ENCODE measurements around the gene TMEM252.

TMEM252 gene

DNA sequence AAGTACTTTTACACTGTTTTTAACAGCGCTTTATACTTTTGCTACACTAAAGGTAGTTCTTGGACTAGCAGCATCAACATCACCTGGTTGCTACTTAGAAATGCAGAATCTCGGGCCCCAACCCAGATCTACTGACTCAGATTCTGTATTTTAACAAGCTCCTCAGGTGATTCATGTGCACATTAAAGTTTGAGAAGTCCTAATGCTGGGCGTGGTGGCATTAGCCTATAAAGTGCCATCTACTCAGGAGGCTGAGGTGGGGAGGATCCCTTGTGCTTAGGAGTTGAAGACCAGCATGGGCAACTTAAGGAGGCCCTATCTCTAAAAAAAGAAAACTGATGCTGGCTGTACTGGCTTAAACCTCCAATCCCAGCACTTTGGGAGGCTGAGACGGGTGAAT lies 26.7 kb downstream of the TMEM252 start:
- ATAC-seq = no peak

DNA sequence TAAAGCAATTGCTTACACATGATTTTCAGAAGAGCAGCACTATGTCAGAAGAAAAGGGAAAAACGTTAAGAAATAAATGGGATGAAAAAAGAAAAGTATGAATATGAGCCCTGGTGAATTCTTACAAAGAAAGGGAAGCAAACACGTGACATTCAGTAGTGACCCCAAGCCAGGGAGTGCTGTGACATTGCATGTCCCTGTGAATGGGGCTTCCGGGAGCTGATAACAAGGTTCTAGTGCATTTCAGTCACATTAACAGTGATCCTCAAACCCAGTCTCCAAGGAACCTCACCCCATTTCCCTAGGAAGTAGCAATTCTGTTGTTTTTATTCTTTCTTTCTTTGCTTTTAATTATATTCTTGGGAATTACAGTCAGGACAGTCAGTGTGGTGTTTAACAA lies 27.3 kb downstream of the TMEM252 start:
- no peak for TF ChIP-seq RARB (CRISPR knock-in tag; IDR thresholded peaks at IDR 0.05)
- no peak for TF ChIP-seq ZNF565 (CRISPR knock-in tag; conservative IDR thresholded peaks at IDR 0.05; ENCODE audit: low read depth)
- no peak for TF ChIP-seq ZNF8 (CRISPR knock-in tag; IDR thresholded peaks at IDR 0.05)
- no peak for TF ChIP-seq ESRRG (CRISPR knock-in tag; IDR thresholded peaks at IDR 0.05)
- no peak for ATAC-seq

More for the DNA sequence above, 26.7 kb downstream of the TMEM252 start:
- TF ChIP-seq, protein P1, sequence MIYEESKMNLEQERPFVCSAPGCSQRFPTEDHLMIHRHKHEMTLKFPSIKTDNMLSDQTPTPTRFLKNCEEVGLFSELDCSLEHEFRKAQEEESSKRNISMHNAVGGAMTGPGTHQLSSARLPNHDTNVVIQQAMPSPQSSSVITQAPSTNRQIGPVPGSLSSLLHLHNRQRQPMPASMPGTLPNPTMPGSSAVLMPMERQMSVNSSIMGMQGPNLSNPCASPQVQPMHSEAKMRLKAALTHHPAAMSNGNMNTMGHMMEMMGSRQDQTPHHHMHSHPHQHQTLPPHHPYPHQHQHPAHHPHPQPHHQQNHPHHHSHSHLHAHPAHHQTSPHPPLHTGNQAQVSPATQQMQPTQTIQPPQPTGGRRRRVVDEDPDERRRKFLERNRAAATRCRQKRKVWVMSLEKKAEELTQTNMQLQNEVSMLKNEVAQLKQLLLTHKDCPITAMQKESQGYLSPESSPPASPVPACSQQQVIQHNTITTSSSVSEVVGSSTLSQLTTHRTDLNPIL (CRISPR knock-in tag; IDR thresholded peaks at IDR 0.05; ENCODE audit: low read depth) = no peak
- TF ChIP-seq ZNF70 (CRISPR knock-in tag; IDR thresholded peaks at IDR 0.05) = no peak
- no peak for TF ChIP-seq ISL1 (CRISPR knock-in tag; IDR thresholded peaks at IDR 0.05)
- TF ChIP-seq, protein P2, sequence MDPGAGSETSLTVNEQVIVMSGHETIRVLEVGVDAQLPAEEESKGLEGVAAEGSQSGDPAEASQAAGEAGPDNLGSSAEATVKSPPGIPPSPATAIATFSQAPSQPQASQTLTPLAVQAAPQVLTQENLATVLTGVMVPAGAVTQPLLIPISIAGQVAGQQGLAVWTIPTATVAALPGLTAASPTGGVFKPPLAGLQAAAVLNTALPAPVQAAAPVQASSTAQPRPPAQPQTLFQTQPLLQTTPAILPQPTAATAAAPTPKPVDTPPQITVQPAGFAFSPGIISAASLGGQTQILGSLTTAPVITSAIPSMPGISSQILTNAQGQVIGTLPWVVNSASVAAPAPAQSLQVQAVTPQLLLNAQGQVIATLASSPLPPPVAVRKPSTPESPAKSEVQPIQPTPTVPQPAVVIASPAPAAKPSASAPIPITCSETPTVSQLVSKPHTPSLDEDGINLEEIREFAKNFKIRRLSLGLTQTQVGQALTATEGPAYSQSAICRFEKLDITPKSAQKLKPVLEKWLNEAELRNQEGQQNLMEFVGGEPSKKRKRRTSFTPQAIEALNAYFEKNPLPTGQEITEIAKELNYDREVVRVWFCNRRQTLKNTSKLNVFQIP (CRISPR knock-in tag; IDR thresholded peaks at IDR 0.05; ENCODE audit: borderline replicate concordance, low read depth) = no peak
- no peak for TF ChIP-seq GLIS3 (CRISPR knock-in tag; IDR thresholded peaks at IDR 0.05)

DNA sequence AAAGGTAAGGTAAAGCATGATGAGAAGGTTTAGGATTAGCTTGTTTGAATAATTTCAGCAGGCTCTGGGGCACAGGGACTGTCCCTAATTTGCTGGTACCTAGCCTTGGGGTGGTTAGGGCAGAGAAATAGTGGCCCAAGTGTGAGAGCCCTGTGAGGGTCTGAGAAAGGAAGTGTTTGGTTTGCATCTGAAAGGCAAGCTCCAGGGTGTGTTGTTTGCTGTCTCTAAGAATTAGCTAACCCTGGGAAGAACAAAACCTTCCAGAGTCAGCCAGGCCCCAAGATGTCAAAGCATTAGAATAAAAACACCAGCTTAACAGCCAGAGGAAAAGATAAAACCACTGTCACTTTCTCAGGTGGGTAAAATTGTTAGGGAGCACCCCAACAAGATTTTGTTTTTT lies 31.0 kb downstream of the TMEM252 start:
- no peak for TF ChIP-seq ZFP3 (CRISPR knock-in tag; IDR thresholded peaks at IDR 0.05)
- TF ChIP-seq ARNTL (CRISPR knock-in tag; IDR thresholded peaks at IDR 0.05; ENCODE audit: borderline replicate concordance, low read depth) = no peak
- no peak for TF ChIP-seq PPARA (CRISPR knock-in tag; IDR thresholded peaks at IDR 0.05; ENCODE audit: borderline replicate concordance)
- TF ChIP-seq RARB (CRISPR knock-in tag; IDR thresholded peaks at IDR 0.05) = no peak
- TF ChIP-seq ZNF70 (CRISPR knock-in tag; IDR thresholded peaks at IDR 0.05) = no peak
- no peak for TF ChIP-seq TCF4 (CRISPR knock-in tag; IDR thresholded peaks at IDR 0.05; ENCODE audit: borderline replicate concordance)
- no peak for TF ChIP-seq OSR1 (CRISPR knock-in tag; IDR thresholded peaks at IDR 0.05)
- TF ChIP-seq ZFP30 (CRISPR knock-in tag; IDR thresholded peaks at IDR 0.05) = no peak
- no peak for TF ChIP-seq SNAI2 (CRISPR knock-in tag; IDR thresholded peaks at IDR 0.05)
- no peak for TF ChIP-seq ZNF565 (CRISPR knock-in tag; conservative IDR thresholded peaks at IDR 0.05; ENCODE audit: low read depth)
- no peak for TF ChIP-seq BACH2 (CRISPR knock-in tag; IDR thresholded peaks at IDR 0.05; ENCODE audit: borderline replicate concordance)
- TF ChIP-seq ZC3H10 (CRISPR knock-in tag; IDR thresholded peaks at IDR 0.05) = no peak
- TF ChIP-seq GLIS3 (CRISPR knock-in tag; IDR thresholded peaks at IDR 0.05) = no peak
- no peak for TF ChIP-seq PATZ1 (CRISPR knock-in tag; IDR thresholded peaks at IDR 0.05; ENCODE audit: borderline replicate concordance)
- TF ChIP-seq, protein P1 (CRISPR knock-in tag; IDR thresholded peaks at IDR 0.05; ENCODE audit: low read depth) = no peak
- no peak for TF ChIP-seq ZNF8 (CRISPR knock-in tag; IDR thresholded peaks at IDR 0.05)
- no peak for TF ChIP-seq TSHZ2 (CRISPR knock-in tag; IDR thresholded peaks at IDR 0.05)
- TF ChIP-seq, protein P2 (CRISPR knock-in tag; IDR thresholded peaks at IDR 0.05; ENCODE audit: borderline replicate concordance, low read depth) = no peak
- no peak for TF ChIP-seq ESRRG (CRISPR knock-in tag; IDR thresholded peaks at IDR 0.05)
- no peak for ATAC-seq
